H9 (cell line): ENCODE measurements around the gene CAMK1G. TPM values are rescaled to one million over a fixed set of nuclear protein-coding genes. Genes with fewer than 3 reads are reported as not detected.

Experiments
- DNase-seq: peaks from one replicate; pipeline ENCODE4 v3.0.0-alpha.2; 2017
- H2AFZ ChIP-seq: one replicate; pipeline ENCODE4 v1.6.1; 2013; ENCODE audit warnings: mild to moderate bottlenecking, low read length, control low read depth, moderate library complexity
- H2AK5ac ChIP-seq: 2 replicates; pipeline ENCODE4 v1.6.1; 2013; ENCODE audit warnings: low read length, control low read depth, mixed read lengths; ENCODE audit not compliant: insufficient read length
- H2BK120ac ChIP-seq: one replicate; pipeline ENCODE4 v1.6.1; 2013; ENCODE audit warnings: low read depth, mild to moderate bottlenecking, low read length, control low read depth, inconsistent platforms; ENCODE audit not compliant: poor library complexity, severe bottlenecking
- H2BK12ac ChIP-seq: 2 replicates; pipeline ENCODE4 v1.6.1; 2013; ENCODE audit warnings: low read length, control low read depth, mixed read lengths, low read depth; ENCODE audit not compliant: insufficient read length
- H2BK15ac ChIP-seq: 2 replicates; pipeline ENCODE4 v1.6.1; 2013; ENCODE audit warnings: low read depth, low read length, control low read depth
- H2BK20ac ChIP-seq: one replicate; pipeline ENCODE4 v1.6.1; 2013; ENCODE audit warnings: low read depth, mild to moderate bottlenecking, low read length, control low read depth, inconsistent platforms; ENCODE audit not compliant: poor library complexity, severe bottlenecking
- H2BK5ac ChIP-seq: 2 replicates; pipeline ENCODE4 v1.6.1; 2013; ENCODE audit warnings: low read length, control low read depth, mixed read lengths; ENCODE audit not compliant: insufficient read length
- H3K14ac ChIP-seq: 2 replicates; pipeline ENCODE4 v1.6.1; 2013; ENCODE audit warnings: low read length, control low read depth; ENCODE audit not compliant: insufficient read depth
- H3K18ac ChIP-seq: 2 replicates; pipeline ENCODE4 v1.6.1; 2013; ENCODE audit warnings: low read depth, mild to moderate bottlenecking, mixed read lengths, low read length, control low read depth; ENCODE audit not compliant: insufficient read length
- H3K23ac ChIP-seq: 2 replicates; pipeline ENCODE4 v1.6.1; 2013; ENCODE audit warnings: low read length, control low read depth, mixed read lengths, low read depth; ENCODE audit not compliant: insufficient read length
- H3K23me2 ChIP-seq: 2 replicates; pipeline ENCODE4 v1.6.1; 2013; ENCODE audit warnings: low read depth, mild to moderate bottlenecking, mixed read lengths, low read length, control low read depth; ENCODE audit not compliant: insufficient read length, poor library complexity, severe bottlenecking
- H3K27ac ChIP-seq: 2 replicates; pipeline ENCODE4 v1.5.1; 2013; ENCODE audit warnings: low read length, control low read depth, mixed read lengths, low read depth; ENCODE audit not compliant: insufficient read length
- H3K27me3 ChIP-seq: 2 replicates; pipeline ENCODE4 v1.6.1; 2013; ENCODE audit warnings: low read length, control low read depth, inconsistent platforms; ENCODE audit not compliant: insufficient read depth
- H3K4ac ChIP-seq: 2 replicates; pipeline ENCODE4 v1.6.1; 2013; ENCODE audit warnings: low read depth, mild to moderate bottlenecking, control low read depth, inconsistent platforms, low read length, moderate library complexity
- H3K4me1 ChIP-seq: 2 replicates; pipeline ENCODE4 v1.6.1; 2013; ENCODE audit warnings: low read length, control low read depth, inconsistent platforms; ENCODE audit not compliant: insufficient read depth
- H3K4me2 ChIP-seq: 2 replicates; pipeline ENCODE4 v1.6.1; 2013; ENCODE audit warnings: low read length, control low read depth, mixed read lengths; ENCODE audit not compliant: insufficient read length, insufficient read depth
- H3K56ac ChIP-seq: 2 replicates; pipeline ENCODE4 v1.6.1; 2013; ENCODE audit warnings: low read depth, mild to moderate bottlenecking, mixed read lengths, low read length, control low read depth; ENCODE audit not compliant: insufficient read length
- H3K79me1 ChIP-seq: 2 replicates; pipeline ENCODE4 v1.6.1; 2013; ENCODE audit warnings: low read depth, mild to moderate bottlenecking, moderate library complexity, low read length, control low read depth, inconsistent platforms; ENCODE audit not compliant: insufficient read depth, poor library complexity, severe bottlenecking
- H3K79me2 ChIP-seq: 2 replicates; pipeline ENCODE4 v1.6.1; 2013; ENCODE audit warnings: low read length, control low read depth, inconsistent platforms; ENCODE audit not compliant: insufficient read depth
- H3K9ac ChIP-seq: 2 replicates; pipeline ENCODE4 v1.6.1; 2013; ENCODE audit warnings: low read length, control low read depth, mixed read lengths; ENCODE audit not compliant: insufficient read length; ENCODE audit errors: extremely low read depth
- H3K9me3 ChIP-seq: one replicate; pipeline ENCODE4 v1.6.1; 2013; ENCODE audit warnings: low read depth, low read length, inconsistent platforms; ENCODE audit not compliant: control insufficient read depth
- H3T11ph ChIP-seq: one replicate; pipeline ENCODE4 v1.6.1; 2013; ENCODE audit warnings: mild to moderate bottlenecking, low read length, control low read depth, inconsistent platforms
- H4K20me1 ChIP-seq: one replicate; pipeline ENCODE4 v1.6.1; 2013; ENCODE audit not compliant: control insufficient read depth, insufficient read length, insufficient read depth
- H4K5ac ChIP-seq: 2 replicates; pipeline ENCODE4 v1.6.1; 2013; ENCODE audit warnings: low read depth, mild to moderate bottlenecking, mixed read lengths, low read length, control low read depth; ENCODE audit not compliant: insufficient read length
- H4K8ac ChIP-seq: replicated peaks from 2 replicates; pipeline ENCODE4 v1.6.1; 2013; ENCODE audit warnings: low read length, control low read depth, mixed read lengths, low read depth; ENCODE audit not compliant: insufficient read length
- H4K91ac ChIP-seq: 2 replicates; pipeline ENCODE4 v1.6.1; 2013; ENCODE audit warnings: low read depth, mild to moderate bottlenecking, moderate library complexity, mixed read lengths, low read length, control low read depth; ENCODE audit not compliant: insufficient read length
- H3K27ac Mint-ChIP-seq, 3 experiments: 2 replicates in 2 of 3; 3 replicates in 1 of 3; pipeline ENCODE4 v1.8.0; 2020 to 2021; ENCODE audit warnings: mixed read lengths in 3 of 3, mild to moderate bottlenecking in 1 of 3, moderate library complexity in 1 of 3
- H3K27me3 Mint-ChIP-seq: 2 replicates; pipeline ENCODE4 v1.8.0; 2021; ENCODE audit warnings: low read depth, mild to moderate bottlenecking, moderate library complexity, mixed read lengths
- H3K36me3 Mint-ChIP-seq, 3 experiments: 2 replicates in 2 of 3; 3 replicates in 1 of 3; pipeline ENCODE4 v1.8.0; 2020 to 2021; ENCODE audit warnings: low read depth in 3 of 3, mixed read lengths in 3 of 3; ENCODE audit not compliant: insufficient read depth in 1 of 3
- H3K4me1 Mint-ChIP-seq, 2 experiments: 2 replicates each; pipeline ENCODE4 v1.8.0; 2020; ENCODE audit warnings: mixed read lengths in 2 of 2
- H3K4me3 Mint-ChIP-seq, 2 experiments: 2 replicates in 1 of 2; 3 replicates in 1 of 2; pipeline ENCODE4 v1.8.0; 2020 to 2021; ENCODE audit warnings: mild to moderate bottlenecking in 2 of 2, mixed read lengths in 2 of 2, moderate library complexity in 1 of 2
- H3K9me3 Mint-ChIP-seq, 2 experiments: 2 replicates in 1 of 2; 3 replicates in 1 of 2; pipeline ENCODE4 v1.8.0; 2020; ENCODE audit warnings: mild to moderate bottlenecking in 2 of 2, mixed read lengths in 2 of 2, moderate library complexity in 1 of 2
- WGBS: extraction: QIAGEN DNeasy Blood & Tissue Kit; methylation state at CpG from one replicate; pipeline ENCODE4 v1.1.7; 2013; ENCODE audit warnings: missing lambda C conversion rate, low lambda C conversion rate, mixed read lengths; ENCODE audit not compliant: insufficient read length; ENCODE audit errors: extremely low coverage; 5-methylcytosine and 5-hydroxymethylcytosine counted together
- total RNA-seq: library from RNA; stranded (reverse); gene quantifications from 2 replicates; pipeline ENCODE4 v1.2.1, GENCODE V29; 2021
- TF ChIP-seq, protein P1 (sequence below): fragments of 200-600 bp; sonication (generic); conservative IDR thresholded peaks from 3 replicates; pipeline ENCODE4 v1.8.0; 2021; ENCODE audit warnings: antibody characterized with exemption, mild to moderate bottlenecking

Gene CAMK1G
- total RNA-seq, 1 experiment from 2014 or later, result 0.28 TPM

DNA sequence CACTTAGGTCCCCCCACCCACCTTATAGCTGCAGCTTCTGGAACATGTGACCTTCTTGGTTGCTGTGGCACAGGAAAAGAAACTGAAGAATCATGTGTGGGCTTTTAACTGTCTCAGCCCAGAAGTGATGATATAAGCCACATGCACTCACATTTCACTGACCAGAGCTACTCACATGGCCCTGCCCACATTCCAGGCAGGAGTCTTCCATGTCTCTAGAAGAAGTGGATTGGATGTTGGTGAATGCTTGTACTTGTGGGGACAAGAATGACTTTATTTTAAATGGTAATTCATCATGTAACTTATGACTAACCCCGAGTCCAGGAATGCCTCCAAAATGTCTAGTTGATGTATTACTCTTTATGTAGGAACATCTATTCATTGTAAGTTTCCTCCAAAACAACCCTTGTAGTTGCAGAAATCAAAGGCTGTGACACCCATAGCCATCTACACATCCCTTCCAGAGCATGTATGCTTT lies 15.8 kb upstream of the CAMK1G start:
- H3K27ac Mint-ChIP-seq, result no peak overlapping the region
- no peak overlapping the region for H3K18ac ChIP-seq
- no peak overlapping the region for H3K4me2 ChIP-seq
- no peaks in the 10 kb centered on the region for H3K79me2 ChIP-seq
- H3K14ac ChIP-seq, result no peak overlapping the region
- H4K91ac ChIP-seq, result no peak overlapping the region
- H4K8ac ChIP-seq, result no peak overlapping the region
- H2BK120ac ChIP-seq, result no peak overlapping the region
- no peaks in the 10 kb centered on the region for H3K23me2 ChIP-seq
- no peaks in the 10 kb centered on the region for H4K20me1 ChIP-seq
- no peaks in the 10 kb centered on the region for H3K27me3 ChIP-seq
- no peak overlapping the region for H2AK5ac ChIP-seq
- peaks cover 21 to 25% of the 10 kb centered on the region in 2 experiments for H3K4me1 Mint-ChIP-seq
- H3K56ac ChIP-seq, result no peak overlapping the region
- peaks cover 41% of the 10 kb centered on the region for H3K27me3 Mint-ChIP-seq
- 0 out of 2 replicates have a peak, but pooled peaks cover 3% of the 10 kb centered on the region for H3K4me1 ChIP-seq
- H3K23ac ChIP-seq, result no peak overlapping the region
- H2BK12ac ChIP-seq, result no peak overlapping the region
- no peak overlapping the region for H3K9ac ChIP-seq
- DNase-seq, result no peak
- no peaks in the 10 kb centered on the region for H3K79me1 ChIP-seq
- H3K9me3 Mint-ChIP-seq, result no peaks in the 10 kb centered on the region; a peak in 2 of 5 replicates
- H3K36me3 Mint-ChIP-seq, result no peaks in the 10 kb centered on the region; a peak in 1 of 7 replicates
- no peak overlapping the region for H3K4me3 Mint-ChIP-seq
- H3T11ph ChIP-seq, result no peak overlapping the region
- no peaks in the 10 kb centered on the region for H3K9me3 ChIP-seq
- H2AFZ ChIP-seq, result no peak overlapping the region
- WGBS, result no CpG with 5 or more reads among the region's 1 CpG
- no peak overlapping the region for H3K4ac ChIP-seq
- H2BK20ac ChIP-seq, result no peak overlapping the region
- no peak overlapping the region for H4K5ac ChIP-seq
- H2BK5ac ChIP-seq, result no peak overlapping the region
- TF ChIP-seq, protein P1, sequence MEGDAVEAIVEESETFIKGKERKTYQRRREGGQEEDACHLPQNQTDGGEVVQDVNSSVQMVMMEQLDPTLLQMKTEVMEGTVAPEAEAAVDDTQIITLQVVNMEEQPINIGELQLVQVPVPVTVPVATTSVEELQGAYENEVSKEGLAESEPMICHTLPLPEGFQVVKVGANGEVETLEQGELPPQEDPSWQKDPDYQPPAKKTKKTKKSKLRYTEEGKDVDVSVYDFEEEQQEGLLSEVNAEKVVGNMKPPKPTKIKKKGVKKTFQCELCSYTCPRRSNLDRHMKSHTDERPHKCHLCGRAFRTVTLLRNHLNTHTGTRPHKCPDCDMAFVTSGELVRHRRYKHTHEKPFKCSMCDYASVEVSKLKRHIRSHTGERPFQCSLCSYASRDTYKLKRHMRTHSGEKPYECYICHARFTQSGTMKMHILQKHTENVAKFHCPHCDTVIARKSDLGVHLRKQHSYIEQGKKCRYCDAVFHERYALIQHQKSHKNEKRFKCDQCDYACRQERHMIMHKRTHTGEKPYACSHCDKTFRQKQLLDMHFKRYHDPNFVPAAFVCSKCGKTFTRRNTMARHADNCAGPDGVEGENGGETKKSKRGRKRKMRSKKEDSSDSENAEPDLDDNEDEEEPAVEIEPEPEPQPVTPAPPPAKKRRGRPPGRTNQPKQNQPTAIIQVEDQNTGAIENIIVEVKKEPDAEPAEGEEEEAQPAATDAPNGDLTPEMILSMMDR, result no peak
- H3K27ac ChIP-seq, result no peak overlapping the region
- H2BK15ac ChIP-seq, result no peak overlapping the region
